Measurements from ENCODE around the gene FGFRL1. TPM values are rescaled to one million over a fixed set of nuclear protein-coding genes. Genes with fewer than 3 reads are reported as not detected.

The FGFRL1 gene
- polyA plus RNA-seq, 1 donor (not counting 4 experiments of a cell fraction or from before 2014, with no cell fraction given): 2.8 TPM

GRCh38 chr4:1056671-1057402 lies 45.4 kb downstream of the FGFRL1 start:
- H3K36me3 ChIP-seq (ENCODE audit: control insufficient read depth in 2 of 2, extremely low read depth in 1 of 2, insufficient read depth in 2 of 2, low read length in 2 of 2): no peaks in the 10 kb centered on the region
- no peak overlapping the region for H3K9ac ChIP-seq (ENCODE audit: control insufficient read depth, extremely low read depth, insufficient read depth, low read length)
- FAIRE-seq: no peak
- H4K20me1 ChIP-seq (ENCODE audit: control insufficient read depth, extremely low read depth, insufficient read depth, low read length): no peaks in the 10 kb centered on the region
- H3K27ac ChIP-seq (ENCODE audit: control insufficient read depth, insufficient read depth, low read length): no peak overlapping the region
- no peaks in the 10 kb centered on the region for H3K79me2 ChIP-seq (ENCODE audit: control insufficient read depth, insufficient read depth, low read length)
- H3K4me1 ChIP-seq (ENCODE audit: control insufficient read depth, extremely low read depth, insufficient read depth, low read length): peaks cover 17% of the 10 kb centered on the region
- H3K4me3 ChIP-seq (ENCODE audit: control insufficient read depth in 2 of 3, extremely low read depth in 1 of 3, insufficient read depth in 2 of 3, low read depth in 1 of 3, low read length in 3 of 3): no peak overlapping the region
- H3K9me3 ChIP-seq (ENCODE audit: control insufficient read depth, low read depth, low read length): no peaks in the 10 kb centered on the region
- no peak for DNase-seq (ENCODE audit: low read depth, low spot score)
- no peak for TF ChIP-seq CTCF (optimal IDR thresholded peaks at IDR 0.05 in 1 of 3, IDR thresholded peaks at IDR 0.05 in 1 of 3, conservative IDR thresholded peaks at IDR 0.05 in 1 of 3; ENCODE audit: extremely low read depth in 1 of 3, insufficient read depth in 2 of 3, low read length in 3 of 3)
- TF ChIP-seq EZH2 (IDR thresholded peaks at IDR 0.05; ENCODE audit: low read length): no peak
- dilution Hi-C loops (cut with MboI; ENCODE audit: extremely low pct_ligation_motif_present, low sequenced_read_pairs): no loop called here
- H3K4me2 ChIP-seq (ENCODE audit: control insufficient read depth, extremely low read depth, insufficient read depth, low read depth, low read length): no peak overlapping the region
- H3K27me3 ChIP-seq (ENCODE audit: control insufficient read depth, extremely low read depth, insufficient read depth, low read length): peaks cover 87% of the 10 kb centered on the region
- no peak overlapping the region for H2AFZ ChIP-seq (ENCODE audit: control insufficient read depth, low read length)
- H3K9me1 ChIP-seq (ENCODE audit: control insufficient read depth, extremely low read depth, insufficient read depth, low read length): no peaks in the 10 kb centered on the region

- FAIRE-seq (no peak), DNase-seq (ENCODE audit: low read depth, low spot score) (no peak)
- dilution Hi-C loops (cut with MboI; ENCODE audit: extremely low pct_ligation_motif_present, low sequenced_read_pairs): no loop called here
- H2AFZ ChIP-seq (ENCODE audit: control insufficient read depth, low read length): no peak overlapping the region
- no peaks in the 10 kb centered on the region for H4K20me1 ChIP-seq (ENCODE audit: control insufficient read depth, extremely low read depth, insufficient read depth, low read length)
- no peaks in the 10 kb centered on the region for H3K36me3 ChIP-seq (ENCODE audit: control insufficient read depth in 2 of 2, extremely low read depth in 1 of 2, insufficient read depth in 2 of 2, low read length in 2 of 2)
- no peaks in the 10 kb centered on the region for H3K9me3 ChIP-seq (ENCODE audit: control insufficient read depth, low read depth, low read length)
- no peak overlapping the region for H3K27ac ChIP-seq (ENCODE audit: control insufficient read depth, insufficient read depth, low read length)
- H3K4me3 ChIP-seq (ENCODE audit: control insufficient read depth in 2 of 3, extremely low read depth in 1 of 3, insufficient read depth in 2 of 3, low read depth in 1 of 3, low read length in 3 of 3): no peak overlapping the region
- no peak overlapping the region for H3K9ac ChIP-seq (ENCODE audit: control insufficient read depth, extremely low read depth, insufficient read depth, low read length)
- H3K9me1 ChIP-seq (ENCODE audit: control insufficient read depth, extremely low read depth, insufficient read depth, low read length): no peaks in the 10 kb centered on the region
- H3K27me3 ChIP-seq (ENCODE audit: control insufficient read depth, extremely low read depth, insufficient read depth, low read length): peaks cover 84% of the 10 kb centered on the region
- H3K79me2 ChIP-seq (ENCODE audit: control insufficient read depth, insufficient read depth, low read length): no peaks in the 10 kb centered on the region
- peaks cover 17% of the 10 kb centered on the region for H3K4me1 ChIP-seq (ENCODE audit: control insufficient read depth, extremely low read depth, insufficient read depth, low read length)
- H3K4me2 ChIP-seq (ENCODE audit: control insufficient read depth, extremely low read depth, insufficient read depth, low read depth, low read length): no peak overlapping the region
- TF ChIP-seq EZH2 (IDR thresholded peaks at IDR 0.05; ENCODE audit: low read length) (no peak), CTCF (optimal IDR thresholded peaks at IDR 0.05 in 1 of 3, IDR thresholded peaks at IDR 0.05 in 1 of 3, conservative IDR thresholded peaks at IDR 0.05 in 1 of 3; ENCODE audit: extremely low read depth in 1 of 3, insufficient read depth in 2 of 3, low read length in 3 of 3) (no peak)
Measured at GRCh38 chr4:1057403-1057745, 45.9 kb downstream of the FGFRL1 start.

All from keratinocyte (primary cell).